Hepatocyte (in vitro differentiated cells): ENCODE data around the gene ABCA1.

ENCODE experiments used
- CTCF ChIP-seq: fragments of 200-600 bp; sonication (generic); IDR thresholded peaks from 2 replicates; pipeline ENCODE4 v1.5.1; 2016; ENCODE audit warnings: antibody characterized with exemption, mild to moderate bottlenecking; ENCODE audit not compliant: poor library complexity
- EZH2 ChIP-seq: fragments of 200-600 bp; sonication (generic); IDR thresholded peaks from 2 replicates; pipeline ENCODE4 v1.6.1; 2016; ENCODE audit warnings: antibody characterized with exemption, mild to moderate bottlenecking, borderline replicate concordance

GRCh38 chr9:104853683-104854082 lies 74.3 kb downstream of the ABCA1 start:
- no peak for TF ChIP-seq CTCF
- TF ChIP-seq EZH2 = no peak
